Stimulated activated CD8-positive, alpha-beta memory T cell treated with anti-CD3 and anti-CD28 coated beads, Interleukin-7, amount 100 ng/mL, for 48 hours (primary cell): ENCODE data around the gene RAC2.
"Not testable (repeated sequence)": the region's sequence is repeated elsewhere in the genome, so short reads cannot be mapped to it uniquely, and the experiment has no call there.

ENCODE experiments used
- DNase-seq, 2 donors: peaks; one replicate each; pipeline ENCODE4 v3.0.0-alpha.2; 2020; ENCODE audit warnings: low read depth in 1 of 2; ENCODE audit errors: extremely low read depth in 1 of 2

RAC2 gene

GRCh38 chr22:37208401-37209139 is 35.5 kb downstream of the RAC2 start:
- DNase-seq: no peak

GRCh38 chr22:37207981-37208380 is 36.1 kb downstream of the RAC2 start:
- DNase-seq: no peak

GRCh38 chr22:37206841-37207821 is 36.9 kb downstream of the RAC2 start:
- DNase-seq: no peak

GRCh38 chr22:37206118-37206840 is 37.8 kb downstream of the RAC2 start:
- DNase-seq: no peak

GRCh38 chr22:37205046-37205445 is 39.0 kb downstream of the RAC2 start:
- no peak for DNase-seq

GRCh38 chr22:37204045-37204655 is 39.9 kb downstream of the RAC2 start:
- DNase-seq: no peak

GRCh38 chr22:37203354-37204044 is 40.6 kb downstream of the RAC2 start:
- no peak for DNase-seq

- no peak for DNase-seq
Observed at GRCh38 chr22:37202716-37203115, 41.4 kb downstream of the RAC2 start.

GRCh38 chr22:37202001-37202555 is 42.0 kb downstream of the RAC2 start:
- no peak for DNase-seq

GRCh38 chr22:37201443-37201820 is 42.6 kb downstream of the RAC2 start:
- not testable (repeated sequence) for DNase-seq

GRCh38 chr22:37199760-37200108 is 44.3 kb downstream of the RAC2 start:
- no peak for DNase-seq

- peak; percentile 98 to 99 for DNase-seq
Observed at GRCh38 chr22:37199103-37199759, 44.8 kb downstream of the RAC2 start.

- DNase-seq: peak; percentile 77 to 80
Observed at GRCh38 chr22:37198258-37199102, 45.6 kb downstream of the RAC2 start.

- no peak for DNase-seq
Observed at GRCh38 chr22:37197451-37198257, 46.4 kb downstream of the RAC2 start.

- no peak for DNase-seq
Observed at GRCh38 chr22:37196539-37197450, 47.3 kb downstream of the RAC2 start.

- DNase-seq: no peak
Observed at GRCh38 chr22:37195921-37196320, 48.1 kb downstream of the RAC2 start.

- no peak for DNase-seq
Observed at GRCh38 chr22:37194750-37195149, 49.3 kb downstream of the RAC2 start.
